Measurements from ENCODE around the gene DUSP18.
"Not testable (repeated sequence)": the region's sequence is repeated elsewhere in the genome, so short reads cannot be mapped to it uniquely, and the experiment has no call there.

Gene DUSP18

GRCh38 chr22:30636226-30637077, 31.2 kb downstream of the DUSP18 start:
- peak in 1 of 2 donors; percentile 20 for DNase-seq

- DNase-seq: peak; percentile 93 to 96
These were observed 32.1 kb downstream of the DUSP18 start, which contains the start of gene SLC35E4 for GRCh38 chr22:30635273-30636225. Gene SLC35E4 (plus strand): TSS chr22:30635781. CDS start chr22:30636451, 670 bp downstream.

GRCh38 chr22:30634471-30635233, 33.0 kb downstream of the DUSP18 start:
- peak; percentile 85 to 91 for DNase-seq

- DNase-seq: not testable (repeated sequence)
These were observed 36.2 kb downstream of the DUSP18 start for GRCh38 chr22:30631469-30631868.

GRCh38 chr22:30628491-30628890, 39.2 kb downstream of the DUSP18 start:
- no peak for DNase-seq

GRCh38 chr22:30627471-30627870, 40.2 kb downstream of the DUSP18 start:
- DNase-seq: no peak

GRCh38 chr22:30626413-30626812, 41.3 kb downstream of the DUSP18 start:
- no peak for DNase-seq

GRCh38 chr22:30619909-30620308, 47.8 kb downstream of the DUSP18 start:
- not testable (repeated sequence) for DNase-seq

GRCh38 chr22:30617819-30618218, 49.9 kb downstream of the DUSP18 start:
- no peak for DNase-seq

- peak in 1 of 2 donors; percentile 30 for DNase-seq
These were observed 52.1 kb downstream of the DUSP18 start for GRCh38 chr22:30615543-30615954.

GRCh38 chr22:30614879-30615278, 52.8 kb downstream of the DUSP18 start:
- no peak for DNase-seq

GRCh38 chr22:30614268-30614667, 53.4 kb downstream of the DUSP18 start:
- no peak for DNase-seq

- DNase-seq: no peak
These were observed 54.9 kb downstream of the DUSP18 start for GRCh38 chr22:30612789-30613188.
